ENCODE data around the gene TRAF3.
A peak's percentile ranks its signal among the peaks of the same experiment; 100 is the strongest.

TRAF3 gene

GRCh38 chr14:102739190-102739469, 38.1 kb upstream of the TRAF3 start:
- ATAC-seq (ENCODE audit: low read depth) (no peak), DNase-seq (ENCODE audit: low spot score) (no peak)
- H3K27me3 ChIP-seq (ENCODE audit: insufficient read depth, poor library complexity, severe bottlenecking) = no peaks in the 10 kb centered on the region
- no peak overlapping the region for H3K4me3 ChIP-seq (ENCODE audit: severe bottlenecking)
- TF ChIP-seq, protein P1, sequence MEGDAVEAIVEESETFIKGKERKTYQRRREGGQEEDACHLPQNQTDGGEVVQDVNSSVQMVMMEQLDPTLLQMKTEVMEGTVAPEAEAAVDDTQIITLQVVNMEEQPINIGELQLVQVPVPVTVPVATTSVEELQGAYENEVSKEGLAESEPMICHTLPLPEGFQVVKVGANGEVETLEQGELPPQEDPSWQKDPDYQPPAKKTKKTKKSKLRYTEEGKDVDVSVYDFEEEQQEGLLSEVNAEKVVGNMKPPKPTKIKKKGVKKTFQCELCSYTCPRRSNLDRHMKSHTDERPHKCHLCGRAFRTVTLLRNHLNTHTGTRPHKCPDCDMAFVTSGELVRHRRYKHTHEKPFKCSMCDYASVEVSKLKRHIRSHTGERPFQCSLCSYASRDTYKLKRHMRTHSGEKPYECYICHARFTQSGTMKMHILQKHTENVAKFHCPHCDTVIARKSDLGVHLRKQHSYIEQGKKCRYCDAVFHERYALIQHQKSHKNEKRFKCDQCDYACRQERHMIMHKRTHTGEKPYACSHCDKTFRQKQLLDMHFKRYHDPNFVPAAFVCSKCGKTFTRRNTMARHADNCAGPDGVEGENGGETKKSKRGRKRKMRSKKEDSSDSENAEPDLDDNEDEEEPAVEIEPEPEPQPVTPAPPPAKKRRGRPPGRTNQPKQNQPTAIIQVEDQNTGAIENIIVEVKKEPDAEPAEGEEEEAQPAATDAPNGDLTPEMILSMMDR (IDR thresholded peaks at IDR 0.05; ENCODE audit: poor library complexity, severe bottlenecking) = no peak
- no peaks in the 10 kb centered on the region for H3K9me3 ChIP-seq (ENCODE audit: severe bottlenecking)
- H3K4me1 ChIP-seq (ENCODE audit: insufficient read depth, poor library complexity, severe bottlenecking) = no peaks in the 10 kb centered on the region
- no peak overlapping the region for H3K27ac ChIP-seq (ENCODE audit: poor library complexity, severe bottlenecking)
- no peaks in the 10 kb centered on the region; the same call in none of the 2 replicates for H3K36me3 ChIP-seq (ENCODE audit: low read depth)

- DNase-seq (ENCODE audit: low spot score) (no peak), ATAC-seq (ENCODE audit: low read depth) (peak; percentile 17; the same call in 1 of the 3 replicates)
- no peaks in the 10 kb centered on the region for H3K27me3 ChIP-seq (ENCODE audit: insufficient read depth, poor library complexity, severe bottlenecking)
- H3K4me3 ChIP-seq (ENCODE audit: severe bottlenecking) = no peak overlapping the region
- H3K36me3 ChIP-seq (ENCODE audit: low read depth) = peaks cover 7% of the 10 kb centered on the region; the same call in 1 of the 2 replicates
- no peak overlapping the region for H3K27ac ChIP-seq (ENCODE audit: poor library complexity, severe bottlenecking)
- no peaks in the 10 kb centered on the region for H3K9me3 ChIP-seq (ENCODE audit: severe bottlenecking)
- TF ChIP-seq, protein P1 (IDR thresholded peaks at IDR 0.05; ENCODE audit: poor library complexity, severe bottlenecking) = no peak
- no peaks in the 10 kb centered on the region for H3K4me1 ChIP-seq (ENCODE audit: insufficient read depth, poor library complexity, severe bottlenecking)
Observed at GRCh38 chr14:102746634-102747438, 30.4 kb upstream of the TRAF3 start.

GRCh38 chr14:102748806-102749205, 28.4 kb upstream of the TRAF3 start:
- no peaks in the 10 kb centered on the region for H3K9me3 ChIP-seq (ENCODE audit: severe bottlenecking)
- no peaks in the 10 kb centered on the region for H3K27me3 ChIP-seq (ENCODE audit: insufficient read depth, poor library complexity, severe bottlenecking)
- DNase-seq (ENCODE audit: low spot score) = no peak
- no peak overlapping the region for H3K27ac ChIP-seq (ENCODE audit: poor library complexity, severe bottlenecking)
- TF ChIP-seq, protein P1 (IDR thresholded peaks at IDR 0.05; ENCODE audit: poor library complexity, severe bottlenecking) = no peak
- H3K4me1 ChIP-seq (ENCODE audit: insufficient read depth, poor library complexity, severe bottlenecking) = no peaks in the 10 kb centered on the region
- peaks cover 7% of the 10 kb centered on the region; the same call in 1 of the 2 replicates for H3K36me3 ChIP-seq (ENCODE audit: low read depth)
- H3K4me3 ChIP-seq (ENCODE audit: severe bottlenecking) = no peak overlapping the region
- no peak for ATAC-seq (ENCODE audit: low read depth)

DNA sequence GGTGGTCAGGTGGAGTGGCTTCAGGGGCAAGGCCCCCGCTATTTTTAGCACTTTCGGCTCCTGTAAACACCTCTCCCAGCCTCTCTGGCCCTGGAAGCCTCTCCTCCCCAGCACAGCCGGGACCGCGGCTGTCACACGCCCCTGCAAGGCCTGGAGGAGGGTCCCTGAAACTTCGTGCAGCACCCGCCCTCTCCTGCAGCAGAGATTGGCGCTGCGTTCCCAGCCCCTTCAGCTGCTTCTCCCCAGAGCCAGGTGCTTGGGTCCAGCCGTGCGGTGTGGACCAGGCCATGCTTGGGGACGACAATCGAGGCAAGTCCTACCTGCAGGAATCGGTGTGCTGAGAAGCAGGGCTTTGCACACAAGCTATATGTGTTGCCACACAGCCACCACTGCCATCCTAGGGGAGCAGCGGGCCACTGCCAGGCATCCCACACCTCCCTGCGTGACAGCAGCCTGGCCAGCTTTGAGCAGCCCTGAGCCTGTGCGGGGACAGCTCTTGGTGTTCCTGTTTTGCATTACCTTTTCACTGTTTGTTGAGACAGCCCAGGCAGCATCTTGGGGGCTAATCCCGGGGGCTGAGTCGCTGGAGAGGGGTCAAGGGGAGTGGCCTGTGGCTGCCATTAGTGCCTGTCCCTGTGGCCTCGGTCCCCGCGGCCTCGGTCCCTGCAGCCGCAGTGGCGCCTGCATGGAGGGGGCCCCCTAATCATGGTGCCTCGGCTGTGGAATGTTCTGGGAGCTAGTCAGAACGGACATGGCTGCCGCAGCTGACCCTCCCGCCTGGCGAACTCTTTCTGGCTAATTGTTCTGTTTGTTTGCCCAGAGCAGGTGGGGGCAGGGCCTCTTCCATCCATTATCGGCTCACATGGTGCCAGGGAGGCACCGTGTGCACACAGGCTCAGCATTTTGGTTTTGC, 27.6 kb upstream of the TRAF3 start:
- Histone ChIP-seq H3K27me3 (ENCODE audit: insufficient read depth, poor library complexity, severe bottlenecking) (no peaks in the 10 kb centered on the region), H3K4me1 (ENCODE audit: insufficient read depth, poor library complexity, severe bottlenecking) (no peaks in the 10 kb centered on the region), H3K36me3 (ENCODE audit: low read depth) (peaks cover 7% of the 10 kb centered on the region; the same call in 1 of the 2 replicates), H3K9me3 (ENCODE audit: severe bottlenecking) (no peaks in the 10 kb centered on the region), H3K27ac (ENCODE audit: poor library complexity, severe bottlenecking) (no peak overlapping the region), H3K4me3 (ENCODE audit: severe bottlenecking) (no peak overlapping the region)
- DNase-seq (ENCODE audit: low spot score) = no peak
- no peak for ATAC-seq (ENCODE audit: low read depth)
- TF ChIP-seq, protein P1 (IDR thresholded peaks at IDR 0.05; ENCODE audit: poor library complexity, severe bottlenecking) = no peak
